Body of pancreas (tissue), 4 donors: ENCODE data around the gene ENTR1. TPM values are rescaled to one million over a fixed set of nuclear protein-coding genes. Genes with fewer than 3 reads are reported as not detected.

ENCODE experiments used
- ATAC-seq: fragments of 150-250 bp; one replicate; pipeline ENCODE4 v1.9.1; 2016
- DNase-seq, 4 donors: peaks; one replicate each; pipeline ENCODE4 v3.0.0-alpha.2; 2019
- H3K27ac ChIP-seq, 4 donors: fragments of 200-600 bp; sonication (generic); 1 replicate in 3 of 4; 2 replicates in 1 of 4; pipeline versions ENCODE4 v1.5.1 to v1.6.1; 2016 to 2019; ENCODE audit warnings: mild to moderate bottlenecking in 1 of 4, mixed read lengths in 1 of 4, moderate library complexity in 1 of 4
- H3K27me3 ChIP-seq, 2 donors: fragments of 200-600 bp; sonication (generic); one replicate each; pipeline ENCODE4 v1.6.0; 2016; ENCODE audit warnings: mild to moderate bottlenecking in 1 of 2
- H3K36me3 ChIP-seq, 2 donors: fragments of 200-600 bp; sonication (generic); replicated peaks in 1 of 2; 2 replicates each; pipeline ENCODE4 v1.5.1; 2016; ENCODE audit warnings: low read depth in 2 of 2; ENCODE audit not compliant: insufficient read depth in 1 of 2
- H3K4me1 ChIP-seq: fragments of 200-600 bp; sonication (generic); one replicate; pipeline ENCODE4 v1.6.0; 2016
- H3K4me3 ChIP-seq, 2 donors: fragments of 200-600 bp; sonication (generic); 1 replicate in 1 of 2; 2 replicates in 1 of 2; pipeline ENCODE4 v1.5.1; 2016 to 2019
- H3K9me3 ChIP-seq, 3 donors: fragments of 200-600 bp; sonication (generic); 1 replicate in 2 of 3; 2 replicates in 1 of 3; pipeline ENCODE4 v1.5.1; 2016
- CTCF ChIP-seq, 7 experiments: fragments of 450-650 bp in 4 of 7; fragments of 200-600 bp in 3 of 7; sonication (generic) in 3 of 7; IDR thresholded peaks; one replicate each; pipeline ENCODE4 v1.5.1; 2016 to 2019; ENCODE audit warnings: antibody characterized with exemption in 7 of 7
- POLR2A ChIP-seq, 3 donors: fragments of 450-650 bp; IDR thresholded peaks; one replicate each; pipeline ENCODE4 v1.6.1; 2016; ENCODE audit warnings: antibody characterized with exemption in 3 of 3, mild to moderate bottlenecking in 2 of 3
- WGBS, 2 donors: methylation state at CpG; one replicate each; pipeline ENCODE4 v1.1.5; 2017; 5-methylcytosine and 5-hydroxymethylcytosine counted together
- intact Hi-C: fragments of 100-400 bp; cut with DNase I; formaldehyde crosslinking; loops from one replicate; pipeline ENCODE4 v1.15.1; 2023
- total RNA-seq, 2 donors: library from RNA; depleted of rRNA; stranded (reverse); fragments of >200 nt; gene quantifications; one replicate each; pipeline ENCODE4 v1.1.0, GENCODE V29; 2016

The ENTR1 gene
- total RNA-seq, 2 donors from 2014 or later: 20.2 to 71.5 TPM

GRCh38 chr9:136455043-136456002 lies 44.9 kb upstream of the ENTR1 start:
- no peak overlapping the region for H3K27ac ChIP-seq
- WGBS, 2 donors: 93 to 94% methylated on average over 34 to 40 of the region's 43 CpGs
- no peak overlapping the region for H3K4me3 ChIP-seq
- ATAC-seq: no peak
- H3K27me3 ChIP-seq: no peaks in the 10 kb centered on the region
- TF ChIP-seq POLR2A (IDR thresholded peaks at IDR 0.05) (no peak), CTCF (IDR thresholded peaks at IDR 0.05) (no peak)
- H3K36me3 ChIP-seq: peaks cover 12 to 66% of the 10 kb centered on the region in 2 donors
- H3K9me3 ChIP-seq: no peaks in the 10 kb centered on the region
- intact Hi-C loops: no loop called here
- no peak for DNase-seq
- no peaks in the 10 kb centered on the region for H3K4me1 ChIP-seq

- no peaks in the 10 kb centered on the region for H3K4me1 ChIP-seq
- H3K27ac ChIP-seq: no peak overlapping the region
- 90 to 96% methylated on average over 14 to 22 of the region's 25 CpGs for WGBS, 2 donors
- intact Hi-C loops: no loop called here
- no peaks in the 10 kb centered on the region for H3K27me3 ChIP-seq
- DNase-seq (no peak), ATAC-seq (no peak)
- no peak overlapping the region for H3K4me3 ChIP-seq
- H3K36me3 ChIP-seq: peaks cover 8 to 66% of the 10 kb centered on the region in 2 donors
- no peaks in the 10 kb centered on the region for H3K9me3 ChIP-seq
- no peak for TF ChIP-seq CTCF (IDR thresholded peaks at IDR 0.05)
- TF ChIP-seq POLR2A (IDR thresholded peaks at IDR 0.05): no peak
Measured at GRCh38 chr9:136454026-136454796, 43.8 kb upstream of the ENTR1 start.

DNA sequence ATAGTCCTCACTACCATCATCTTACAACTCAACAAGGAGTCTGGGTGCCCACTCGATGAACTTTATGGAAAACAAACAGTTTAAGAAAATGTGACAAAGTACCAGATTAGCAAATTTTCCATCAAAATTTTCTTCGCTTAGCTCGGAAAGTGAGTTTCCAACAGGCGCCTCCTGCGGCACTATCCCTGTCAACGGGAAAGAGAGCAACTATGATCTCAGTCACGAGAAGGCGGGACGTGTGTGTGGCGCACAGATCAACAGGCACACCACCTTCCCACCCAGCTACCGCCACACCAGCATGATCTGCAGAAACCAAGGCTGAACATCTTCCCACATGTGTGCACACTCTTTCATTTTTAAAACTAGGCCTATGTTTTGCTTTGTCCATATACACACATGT lies 42.9 kb upstream of the ENTR1 start:
- H3K27me3 ChIP-seq: no peaks in the 10 kb centered on the region
- no peaks in the 10 kb centered on the region for H3K4me1 ChIP-seq
- 88 to 89% methylated on average over 11 of the region's 11 CpGs for WGBS, 2 donors
- TF ChIP-seq POLR2A (IDR thresholded peaks at IDR 0.05): no peak
- no peak for TF ChIP-seq CTCF (IDR thresholded peaks at IDR 0.05)
- no peak overlapping the region for H3K27ac ChIP-seq
- peaks cover 7 to 62% of the 10 kb centered on the region in 2 donors for H3K36me3 ChIP-seq
- intact Hi-C loops: no loop called here
- H3K9me3 ChIP-seq: no peaks in the 10 kb centered on the region
- no peak overlapping the region for H3K4me3 ChIP-seq
- ATAC-seq (no peak), DNase-seq (no peak)

GRCh38 chr9:136451221-136451877 lies 40.9 kb upstream of the ENTR1 start:
- Histone ChIP-seq H3K9me3 (no peaks in the 10 kb centered on the region), H3K4me3 (no peak overlapping the region), H3K27ac (no peak overlapping the region), H3K27me3 (no peaks in the 10 kb centered on the region), H3K4me1 (no peaks in the 10 kb centered on the region), H3K36me3 (peaks cover 14 to 63% of the 10 kb centered on the region in 2 donors)
- 87 to 91% methylated on average over 16 to 26 of the region's 26 CpGs for WGBS, 2 donors
- intact Hi-C loops: no loop called here
- ATAC-seq (no peak), DNase-seq (no peak)
- TF ChIP-seq CTCF (IDR thresholded peaks at IDR 0.05) (no peak), POLR2A (IDR thresholded peaks at IDR 0.05) (no peak)
